C4-2B (cell line): Measurements from ENCODE around the gene EDAR.

ENCODE experiments used
- H3K27ac ChIP-seq: fragments of 450-650 bp; 2 replicates; pipeline ENCODE4 v1.5.1; 2017
- ZFX ChIP-seq: fragments of 450-650 bp; IDR thresholded peaks from 2 replicates; pipeline ENCODE4 v1.6.1; 2017
- TF ChIP-seq, protein P1 (sequence below): fragments of 450-650 bp; conservative IDR thresholded peaks from 2 replicates; pipeline ENCODE4 v1.5.1; 2017; ENCODE audit warnings: mild to moderate bottlenecking

The EDAR gene

GRCh38 chr2:108974674-108975073, 14.3 kb downstream of the EDAR start:
- no peak overlapping the region for H3K27ac ChIP-seq
- TF ChIP-seq, protein P1, sequence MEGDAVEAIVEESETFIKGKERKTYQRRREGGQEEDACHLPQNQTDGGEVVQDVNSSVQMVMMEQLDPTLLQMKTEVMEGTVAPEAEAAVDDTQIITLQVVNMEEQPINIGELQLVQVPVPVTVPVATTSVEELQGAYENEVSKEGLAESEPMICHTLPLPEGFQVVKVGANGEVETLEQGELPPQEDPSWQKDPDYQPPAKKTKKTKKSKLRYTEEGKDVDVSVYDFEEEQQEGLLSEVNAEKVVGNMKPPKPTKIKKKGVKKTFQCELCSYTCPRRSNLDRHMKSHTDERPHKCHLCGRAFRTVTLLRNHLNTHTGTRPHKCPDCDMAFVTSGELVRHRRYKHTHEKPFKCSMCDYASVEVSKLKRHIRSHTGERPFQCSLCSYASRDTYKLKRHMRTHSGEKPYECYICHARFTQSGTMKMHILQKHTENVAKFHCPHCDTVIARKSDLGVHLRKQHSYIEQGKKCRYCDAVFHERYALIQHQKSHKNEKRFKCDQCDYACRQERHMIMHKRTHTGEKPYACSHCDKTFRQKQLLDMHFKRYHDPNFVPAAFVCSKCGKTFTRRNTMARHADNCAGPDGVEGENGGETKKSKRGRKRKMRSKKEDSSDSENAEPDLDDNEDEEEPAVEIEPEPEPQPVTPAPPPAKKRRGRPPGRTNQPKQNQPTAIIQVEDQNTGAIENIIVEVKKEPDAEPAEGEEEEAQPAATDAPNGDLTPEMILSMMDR: no peak
- no peak for TF ChIP-seq ZFX

GRCh38 chr2:108972663-108973062, 16.4 kb downstream of the EDAR start:
- TF ChIP-seq, protein P1: no peak
- TF ChIP-seq ZFX: no peak
- H3K27ac ChIP-seq: no peak overlapping the region

DNA sequence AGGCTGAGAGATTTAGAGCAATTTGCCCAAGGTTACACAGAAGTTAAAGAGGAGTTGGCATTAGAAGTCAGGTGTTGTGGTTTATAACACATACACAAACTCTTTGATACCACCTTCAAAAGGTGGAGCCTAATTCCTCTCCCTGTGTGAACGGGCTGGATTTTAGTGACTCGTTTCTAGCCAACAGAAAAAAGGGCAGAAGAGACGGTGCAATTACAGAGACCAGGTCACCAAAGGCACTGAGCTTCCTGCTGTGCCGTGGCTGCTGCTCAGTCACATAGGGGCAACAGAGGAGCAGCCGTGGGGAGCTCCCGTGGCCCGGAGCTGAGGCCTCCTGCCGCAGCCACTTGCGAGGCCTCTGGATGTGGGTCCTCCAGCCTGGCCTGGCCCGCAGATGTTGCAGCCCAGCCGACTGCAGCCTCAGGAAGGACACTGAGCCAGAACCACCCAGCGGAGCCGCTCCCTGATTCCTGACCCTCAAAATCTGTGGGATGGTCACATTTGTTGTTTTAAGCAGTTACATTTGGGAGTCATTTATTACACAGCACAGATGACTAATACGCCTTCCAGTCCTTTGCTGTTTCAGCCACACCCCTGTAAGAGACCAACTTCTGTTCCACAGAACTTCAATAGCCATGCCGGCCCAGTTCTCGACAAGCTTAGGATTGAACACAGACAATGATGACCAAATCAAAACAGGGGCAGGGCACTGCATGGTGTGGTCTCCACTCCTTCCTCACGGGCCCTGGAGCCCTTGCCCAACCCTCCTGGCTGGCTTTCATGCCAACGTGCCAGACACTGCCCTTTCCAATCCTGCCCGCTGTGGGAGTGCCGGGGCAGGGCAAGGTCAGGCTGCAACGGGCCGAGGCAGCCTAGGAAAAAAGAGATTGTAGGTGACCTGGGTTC, 17.1 kb downstream of the EDAR start:
- no peak overlapping the region for H3K27ac ChIP-seq

GRCh38 chr2:108970369-108970768, 18.7 kb downstream of the EDAR start:
- TF ChIP-seq, protein P1: no peak
- TF ChIP-seq ZFX: no peak
- H3K27ac ChIP-seq: no peak overlapping the region

More for the DNA sequence above, 17.1 kb downstream of the EDAR start:
- no peak for TF ChIP-seq ZFX
- TF ChIP-seq, protein P1: no peak

DNA sequence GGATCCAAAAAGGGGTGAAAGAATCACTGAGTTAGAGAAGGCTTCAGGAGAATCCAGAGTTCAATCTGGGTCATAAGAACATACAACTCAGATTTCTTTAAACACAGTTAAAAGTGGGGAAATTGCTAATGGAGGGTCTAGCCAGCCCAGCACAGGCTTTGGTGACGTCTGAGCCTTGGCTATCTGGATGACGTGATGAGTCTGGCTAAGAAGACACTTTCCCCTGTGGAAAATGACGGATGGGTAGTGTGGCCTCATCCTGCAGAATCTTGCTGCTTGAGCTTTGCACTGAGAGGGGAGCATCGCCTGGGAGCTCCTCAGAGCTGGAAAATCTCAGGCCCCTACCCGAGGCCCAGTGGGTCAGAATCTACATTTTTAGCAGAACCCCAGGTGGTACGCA, 19.2 kb downstream of the EDAR start:
- no peak overlapping the region for H3K27ac ChIP-seq
- no peak for TF ChIP-seq ZFX
- TF ChIP-seq, protein P1: no peak

GRCh38 chr2:108968619-108969018, 20.4 kb downstream of the EDAR start:
- peak overlapping the region; percentile 64 for H3K27ac ChIP-seq
- no peak for TF ChIP-seq ZFX
- TF ChIP-seq, protein P1: no peak

DNA sequence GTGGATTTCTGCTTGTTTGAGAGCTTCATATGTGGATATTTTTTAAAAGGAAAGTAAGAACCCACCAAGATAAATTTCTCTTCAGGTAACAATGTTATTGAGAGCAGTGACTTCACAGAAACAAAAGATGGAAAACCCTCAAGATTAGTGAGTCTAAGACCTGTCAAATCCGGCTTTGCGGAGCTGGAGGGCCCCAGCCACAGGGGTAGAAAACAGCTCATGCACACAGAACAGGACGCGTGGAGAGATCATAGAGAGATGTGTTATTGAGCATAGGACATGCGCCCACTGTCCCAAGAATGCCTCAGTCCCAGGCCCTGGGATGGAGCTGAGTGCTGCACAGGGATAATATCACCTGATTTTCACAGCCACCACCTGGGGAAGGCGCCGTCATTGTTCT, 21.3 kb downstream of the EDAR start:
- H3K27ac ChIP-seq: peak overlapping the region; percentile 64; the same call in 1 of the 2 replicates
- TF ChIP-seq, protein P1: no peak
- TF ChIP-seq ZFX: no peak
